GM19328 (cell line): ENCODE results near the gene GRIA4.

Experiments
- ATAC-seq: cut with Tn5 transposase; IDR thresholded peaks from one replicate; pipeline ENCODE4 v1.9.1; 2021; ENCODE audit warnings: mild to moderate bottlenecking, moderate library complexity; ENCODE audit not compliant: unreplicated experiment

GRIA4 gene

GRCh38 chr11:105911454-105911853, 301.6 kb downstream of the GRIA4 start:
- ATAC-seq = no peak

- no peak for ATAC-seq
Observed at GRCh38 chr11:105912666-105913065, 302.8 kb downstream of the GRIA4 start.

GRCh38 chr11:105915021-105915420, 305.1 kb downstream of the GRIA4 start:
- ATAC-seq = no peak

DNA sequence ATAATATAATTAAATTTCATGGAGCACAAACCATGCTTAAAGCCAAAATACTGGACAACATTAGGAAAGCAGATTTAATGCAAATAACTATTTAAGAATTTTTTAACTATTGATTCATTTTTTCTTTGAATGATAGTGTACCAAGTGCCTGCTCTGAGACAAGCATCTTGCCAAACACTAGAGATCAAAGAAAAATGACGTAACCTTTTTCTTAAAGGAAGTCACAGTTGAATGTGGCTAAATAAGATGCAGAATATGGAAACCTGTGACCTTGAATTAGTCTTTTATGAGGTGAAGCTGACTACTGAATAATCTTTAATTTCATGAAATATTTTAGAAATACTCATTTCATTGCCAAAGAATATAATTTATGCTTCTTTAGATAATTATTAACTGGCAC, 308.2 kb downstream of the GRIA4 start:
- no peak for ATAC-seq

- no peak for ATAC-seq
Observed at GRCh38 chr11:105918600-105918999, 308.7 kb downstream of the GRIA4 start.

DNA sequence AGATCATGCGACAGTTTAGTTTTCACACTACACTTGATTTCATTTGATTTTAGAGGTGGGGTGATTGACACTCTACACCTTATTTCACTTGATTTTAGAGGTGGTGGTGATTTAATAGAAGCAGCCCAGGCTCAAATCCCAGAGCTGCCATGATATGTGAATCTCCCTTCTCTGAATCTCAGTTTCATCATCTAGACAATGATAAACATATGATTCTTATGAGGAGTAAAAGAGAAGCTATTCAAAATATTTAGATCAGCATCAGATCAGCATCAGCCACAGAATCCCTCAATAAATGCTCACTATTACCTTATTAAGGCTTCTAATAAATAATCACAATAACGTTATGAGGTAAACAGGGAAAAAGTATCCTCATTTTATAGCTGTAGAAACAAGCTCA, 313.4 kb downstream of the GRIA4 start:
- no peak for ATAC-seq

DNA sequence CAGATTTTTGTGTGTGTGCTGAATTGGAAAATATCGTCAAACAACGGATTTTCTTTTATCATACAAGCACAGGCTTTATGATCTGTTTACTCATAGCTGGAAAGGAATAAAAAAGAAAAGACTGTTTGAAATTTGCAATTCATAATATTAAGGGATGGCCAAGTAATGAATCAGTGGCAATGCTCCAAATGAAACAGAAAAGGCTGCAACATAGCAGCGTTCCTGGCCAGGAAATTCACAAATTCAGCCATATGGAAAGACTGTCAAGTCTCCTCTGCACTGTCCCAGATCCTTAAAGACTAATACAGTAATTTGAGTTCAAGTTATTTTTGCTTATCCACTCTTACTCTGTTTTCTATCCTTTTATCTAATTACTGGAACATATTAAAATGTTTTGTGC, 313.9 kb downstream of the GRIA4 start:
- ATAC-seq = no peak

- ATAC-seq = no peak
Observed at GRCh38 chr11:105929084-105929955, 319.4 kb downstream of the GRIA4 start.

DNA sequence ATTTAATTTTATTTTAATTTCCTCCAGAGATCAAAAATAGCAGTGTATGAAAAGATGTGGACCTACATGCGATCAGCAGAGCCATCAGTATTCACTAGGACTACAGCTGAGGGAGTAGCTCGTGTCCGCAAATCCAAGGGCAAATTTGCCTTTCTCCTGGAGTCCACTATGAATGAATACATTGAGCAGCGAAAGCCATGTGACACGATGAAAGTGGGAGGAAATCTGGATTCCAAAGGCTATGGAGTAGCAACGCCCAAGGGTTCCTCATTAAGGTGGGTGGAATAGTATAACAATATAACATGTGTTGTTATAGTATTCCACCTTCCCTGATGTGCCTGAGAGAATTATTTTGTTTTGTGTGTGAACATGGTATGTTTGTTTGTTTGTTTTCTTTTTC, 323.8 kb downstream of the GRIA4 start:
- no peak for ATAC-seq

- no peak for ATAC-seq
Observed at GRCh38 chr11:105935791-105936190, 325.9 kb downstream of the GRIA4 start.

DNA sequence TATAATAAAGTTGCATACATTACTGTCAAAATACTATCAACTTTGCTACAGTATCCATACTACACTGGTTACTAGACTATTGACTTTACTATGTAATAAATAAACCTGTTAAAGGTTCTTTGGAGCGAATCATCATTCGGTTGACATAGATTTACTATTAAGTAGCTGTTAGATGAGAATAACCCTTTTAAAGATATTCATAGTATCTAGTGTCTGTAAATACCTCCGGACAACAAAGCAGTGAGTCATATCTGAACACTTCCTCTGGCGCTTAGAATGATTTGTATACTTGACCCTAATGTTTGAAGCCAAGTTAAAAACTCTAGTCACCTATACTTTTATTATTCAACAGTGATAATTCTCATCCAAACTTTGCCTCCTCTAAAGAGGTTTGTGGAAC, 327.5 kb downstream of the GRIA4 start:
- no peak for ATAC-seq

DNA sequence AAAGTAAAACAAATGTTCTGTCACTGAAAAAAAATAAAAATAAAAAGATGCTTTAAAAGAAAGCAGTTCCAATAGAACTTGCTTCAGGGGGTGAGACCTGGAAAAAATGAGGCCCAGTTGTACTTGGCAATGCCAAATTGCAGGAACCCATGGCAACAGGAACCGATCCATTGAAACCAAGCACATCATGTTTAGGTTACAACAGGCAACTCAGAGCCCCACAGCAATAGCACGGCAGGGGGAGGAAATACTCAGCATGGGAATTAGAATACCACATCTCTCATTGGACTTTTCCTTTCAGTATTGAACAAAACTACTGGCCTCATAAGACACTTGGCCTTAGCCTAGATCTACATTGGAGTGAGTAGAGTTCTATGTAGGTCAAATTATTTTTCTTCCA, 327.9 kb downstream of the GRIA4 start:
- ATAC-seq = no peak

- no peak for ATAC-seq
Observed at GRCh38 chr11:105942921-105943320, 333.0 kb downstream of the GRIA4 start.

DNA sequence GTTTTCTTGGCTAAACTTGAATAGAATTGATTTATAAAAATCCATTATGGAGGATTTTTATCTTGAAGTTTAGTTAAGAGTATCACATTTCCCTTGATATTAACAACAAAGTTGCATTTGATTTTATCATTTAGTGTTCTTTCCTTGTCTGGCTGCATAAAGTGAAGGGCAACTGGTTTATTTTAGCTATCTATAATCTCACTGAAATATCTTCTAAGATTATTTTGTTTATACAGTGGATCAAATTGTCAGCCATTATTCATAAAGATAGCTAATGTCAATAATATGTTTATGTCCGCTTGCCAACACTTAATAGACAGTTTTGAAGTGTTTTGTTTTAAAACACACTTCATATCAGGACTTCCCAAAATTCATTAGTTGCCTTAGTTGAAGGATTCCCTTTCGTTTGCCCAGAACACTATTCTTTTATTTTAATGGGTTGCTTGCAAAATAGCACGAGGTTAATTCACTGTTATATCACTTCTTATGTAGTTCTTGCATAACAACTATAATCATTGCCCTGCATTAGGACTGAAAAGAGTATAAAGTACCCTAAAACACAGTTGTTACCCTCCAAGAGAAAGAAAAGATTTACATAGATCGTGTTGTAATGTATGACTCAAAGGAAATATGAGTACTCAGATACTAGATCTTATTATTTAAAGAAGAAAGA, 339.2 kb downstream of the GRIA4 start:
- ATAC-seq = no peak

- no peak for ATAC-seq
Observed at GRCh38 chr11:105953886-105954285, 344.0 kb downstream of the GRIA4 start.

GRCh38 chr11:105960252-105961245, 350.7 kb downstream of the GRIA4 start:
- no peak for ATAC-seq

DNA sequence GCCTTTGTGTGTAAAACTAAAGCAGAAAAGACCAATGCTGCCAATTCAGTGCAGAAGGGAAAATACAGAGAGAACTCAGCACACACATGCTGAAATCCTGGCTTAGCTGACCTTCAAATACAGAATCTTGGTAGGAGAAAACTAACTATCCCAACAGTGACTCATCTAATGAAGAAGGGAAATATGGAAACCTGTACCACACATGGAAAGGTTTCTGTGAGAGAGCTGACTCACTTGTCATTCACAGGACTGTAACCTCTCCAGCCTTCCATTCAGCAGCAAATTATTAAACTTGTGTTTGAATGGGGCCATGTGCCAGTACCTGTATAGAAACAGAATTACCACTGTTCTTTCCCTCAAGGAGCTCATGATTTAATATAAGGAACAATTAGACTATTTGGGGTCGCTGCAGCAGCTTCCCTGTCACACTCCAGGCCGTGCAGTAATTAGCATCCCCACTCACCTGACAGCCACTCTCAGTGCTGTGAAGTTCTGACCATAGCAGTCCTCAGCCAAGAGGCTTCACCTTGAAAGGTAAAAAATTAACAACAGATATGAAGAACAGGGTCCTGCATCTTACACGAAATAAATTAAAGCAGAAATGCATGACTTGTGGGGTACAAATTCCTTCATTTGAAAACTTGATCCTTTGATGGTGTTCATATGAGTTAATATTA, 358.3 kb downstream of the GRIA4 start:
- no peak for ATAC-seq

GRCh38 chr11:105969756-105970155, 359.9 kb downstream of the GRIA4 start:
- no peak for ATAC-seq

GRCh38 chr11:105975128-105975527, 365.3 kb downstream of the GRIA4 start:
- ATAC-seq = no peak

- no peak for ATAC-seq
Observed at GRCh38 chr11:105979997-105980703, 370.3 kb downstream of the GRIA4 start.
